ENCODE data around the gene ACADS.

The ACADS gene

DNA sequence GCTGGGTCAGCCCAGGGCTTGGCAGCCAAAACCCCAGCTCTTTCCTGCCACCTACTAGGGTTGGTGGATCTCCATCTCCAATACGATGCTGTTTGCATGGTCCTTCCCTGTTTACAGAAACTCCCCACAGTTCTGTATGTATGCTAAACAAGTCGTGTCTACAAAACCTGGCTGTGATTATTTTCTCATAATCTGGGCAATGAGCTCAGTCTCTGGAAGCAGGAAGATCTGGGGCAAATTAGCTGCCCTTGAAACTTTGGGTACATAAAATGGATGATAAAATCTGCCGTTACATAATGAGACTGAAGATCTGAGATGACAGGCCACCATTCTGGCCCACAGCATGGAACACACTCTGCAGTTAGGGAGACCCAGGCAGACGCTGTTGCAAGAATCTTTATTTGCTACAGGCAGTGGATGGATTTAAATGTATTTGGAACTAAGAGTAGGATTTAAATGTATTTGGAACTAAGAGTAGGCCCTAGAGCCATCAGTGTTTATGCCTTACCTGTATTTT, 31.7 kb downstream of the ACADS start:
- DNase-seq (ENCODE audit: low read depth), result no peak

DNA sequence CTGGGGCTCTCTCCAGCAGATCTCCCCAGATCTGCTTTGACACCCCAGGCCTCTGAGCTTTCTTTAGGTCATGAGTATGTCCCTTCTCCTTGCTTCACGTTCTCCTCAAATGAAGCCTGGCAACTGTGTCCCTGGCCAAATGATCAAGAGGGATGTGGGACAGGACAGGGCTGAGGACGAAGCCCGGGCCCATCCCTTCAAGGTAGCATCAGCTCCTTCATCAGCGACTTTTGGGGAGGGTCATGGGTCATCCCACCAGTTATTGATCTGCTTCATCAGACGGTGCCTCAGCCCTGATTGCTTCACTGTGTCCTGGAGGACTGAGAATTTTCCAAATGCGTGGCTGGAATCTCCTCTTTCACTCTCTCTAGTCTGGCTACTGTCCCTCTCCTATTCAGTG, 32.3 kb downstream of the ACADS start:
- no peak for DNase-seq (ENCODE audit: low read depth)

DNA sequence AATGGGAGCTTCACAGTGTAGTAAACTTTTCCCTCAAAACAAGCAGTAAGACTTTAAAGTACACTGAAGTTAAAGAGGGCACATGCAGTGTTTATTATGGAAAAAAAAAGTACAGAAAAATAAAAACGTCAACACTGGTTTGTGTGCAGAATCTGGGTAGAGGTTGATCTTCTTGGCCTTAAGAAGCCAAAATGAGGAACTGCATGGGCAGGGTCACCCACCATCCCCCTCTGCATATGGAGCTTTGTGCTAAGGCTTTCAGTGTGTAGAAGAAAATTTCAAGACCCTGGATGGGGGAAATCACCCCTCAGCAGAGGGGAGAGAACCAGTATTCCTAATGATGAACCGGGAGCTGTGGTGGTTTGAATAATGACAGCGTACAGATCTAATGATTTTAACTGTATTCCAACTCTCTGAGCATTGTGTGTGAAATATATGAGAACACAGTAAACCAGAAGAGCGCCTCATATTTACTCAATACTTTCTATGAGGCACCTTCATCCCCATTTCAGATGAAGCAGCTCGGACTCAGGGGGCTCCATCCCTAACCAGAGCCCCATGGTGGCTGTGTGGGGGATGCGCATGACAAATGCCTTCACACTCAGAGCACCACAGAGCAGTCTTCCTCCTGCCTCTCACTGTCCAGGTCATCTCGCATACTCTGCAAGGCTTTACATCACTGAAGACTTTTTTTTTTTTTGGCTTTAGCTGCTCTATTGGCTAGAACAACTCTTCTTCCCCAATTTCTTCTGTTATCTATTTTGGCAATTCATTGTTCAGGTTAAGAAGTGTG, 33.4 kb downstream of the ACADS start:
- no peak for DNase-seq (ENCODE audit: low read depth)

DNA sequence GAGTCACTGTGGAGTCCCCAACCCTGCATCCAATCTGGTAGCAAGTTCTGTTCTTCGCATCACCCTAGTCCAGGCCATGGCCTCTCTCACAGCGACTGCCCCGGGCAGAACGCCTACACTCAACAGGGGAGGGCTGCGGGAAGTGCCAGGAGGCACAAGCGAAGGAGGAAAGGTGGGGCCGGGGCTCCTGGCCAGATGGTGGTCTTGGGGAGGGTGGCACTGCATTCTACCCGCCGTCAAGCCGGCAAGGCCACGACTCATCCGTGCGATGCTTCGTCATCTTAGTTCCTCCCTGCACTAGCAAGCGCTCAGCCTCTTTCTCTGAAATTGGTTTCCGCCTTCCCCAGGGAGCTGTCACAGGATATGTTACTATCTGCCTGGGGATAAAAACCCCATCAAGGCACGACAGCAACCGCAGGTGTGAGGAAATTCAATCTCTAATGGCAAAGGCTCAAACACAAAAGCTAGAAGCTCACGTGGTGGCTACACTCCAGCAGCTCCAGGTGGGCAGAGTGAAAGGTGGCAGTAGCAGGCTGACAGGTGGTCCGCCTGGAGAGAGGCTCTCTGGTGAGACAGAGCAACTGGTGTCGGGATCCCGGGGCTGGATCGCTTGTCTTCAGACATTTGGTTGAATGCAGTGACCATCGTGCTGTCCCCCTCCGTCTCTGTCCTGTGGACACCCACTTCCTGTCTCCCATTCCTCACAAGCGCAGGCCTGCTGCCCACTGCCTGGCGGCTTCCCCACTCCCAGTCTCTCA, 34.1 kb downstream of the ACADS start:
- no peak for DNase-seq (ENCODE audit: low read depth)

DNA sequence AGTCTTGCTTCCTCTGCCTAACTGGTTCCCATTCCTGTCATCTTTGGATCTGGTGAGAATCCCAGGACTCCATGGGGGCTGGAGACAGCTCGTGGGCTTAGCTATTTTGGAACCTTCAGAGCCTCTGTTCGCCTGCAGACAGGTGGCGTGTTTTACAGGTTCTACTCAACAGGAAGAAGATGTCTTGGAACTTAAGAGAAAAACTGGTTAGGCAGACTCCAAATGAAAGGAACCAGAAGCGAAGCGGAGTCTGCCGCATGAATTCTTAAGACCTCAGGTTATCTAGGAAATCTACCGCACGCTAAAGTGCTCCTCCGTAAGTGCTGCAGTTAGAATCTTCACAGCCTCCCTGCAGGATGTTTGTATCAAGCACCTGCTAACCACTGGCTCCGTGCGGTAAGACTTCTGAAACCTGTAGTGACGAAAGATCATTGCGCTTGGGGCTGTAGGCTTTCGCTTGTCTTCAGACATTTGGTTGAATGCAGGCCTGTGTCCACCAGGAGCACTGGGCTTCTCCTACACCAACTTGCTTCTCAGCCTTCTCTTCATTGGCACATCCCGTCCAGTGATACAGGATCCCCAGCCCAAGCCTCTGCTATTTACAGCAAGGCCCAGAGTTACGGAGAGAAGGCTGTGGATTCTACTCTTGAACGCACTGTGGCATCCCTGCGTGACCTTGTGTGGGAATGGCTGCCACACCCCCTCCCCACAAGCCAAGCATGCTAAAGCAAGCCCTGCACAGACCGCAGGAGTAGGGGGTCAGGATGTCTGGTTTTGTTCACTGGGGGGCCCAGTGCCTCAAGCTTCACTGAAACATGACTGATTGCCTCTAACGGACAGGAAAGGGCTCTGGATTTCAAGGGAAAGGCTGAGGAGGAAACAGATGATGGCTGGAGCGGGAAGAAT, 35.0 kb downstream of the ACADS start:
- DNase-seq (ENCODE audit: low read depth), result no peak

DNA sequence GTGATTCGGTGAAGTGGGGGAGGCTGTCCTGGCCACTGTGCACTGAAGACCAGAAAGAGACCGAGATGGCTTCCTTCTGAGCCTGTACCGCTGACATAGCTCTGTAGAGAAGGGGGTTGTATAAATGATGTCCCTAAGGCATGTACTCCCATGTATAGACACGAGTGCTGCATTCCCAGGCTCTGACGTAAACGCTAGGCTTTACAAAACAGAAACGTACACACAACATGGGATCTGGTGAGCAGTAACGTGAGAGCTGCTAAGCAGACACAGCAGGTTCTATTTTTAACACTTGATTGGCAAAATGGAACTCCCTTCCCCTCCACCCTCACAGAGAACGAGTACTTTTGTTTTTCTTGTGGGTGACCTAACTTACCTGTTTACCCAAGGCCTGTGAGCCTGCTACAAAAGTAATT, 35.9 kb downstream of the ACADS start:
- DNase-seq (ENCODE audit: low read depth), result no peak

DNA sequence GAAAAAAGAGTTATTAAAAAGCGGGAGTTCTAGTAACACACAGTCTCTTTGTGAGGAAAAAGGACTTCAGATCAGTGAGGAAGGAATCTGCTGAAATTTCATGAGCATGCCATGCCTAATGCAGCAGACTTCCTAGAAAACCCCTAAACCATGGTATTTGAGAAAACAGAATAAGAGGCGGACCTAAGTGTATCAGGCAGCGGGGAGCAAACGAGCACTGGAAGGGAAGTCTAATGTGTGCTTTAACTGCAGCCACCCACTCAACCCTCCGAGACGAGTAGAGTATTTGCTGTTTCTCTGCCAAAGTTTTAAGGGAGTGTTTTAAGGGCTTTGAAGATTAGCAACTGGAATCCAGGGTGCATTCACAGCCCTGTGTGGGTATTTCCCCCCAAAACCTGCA, 36.5 kb downstream of the ACADS start:
- DNase-seq (ENCODE audit: low read depth), result no peak

DNA sequence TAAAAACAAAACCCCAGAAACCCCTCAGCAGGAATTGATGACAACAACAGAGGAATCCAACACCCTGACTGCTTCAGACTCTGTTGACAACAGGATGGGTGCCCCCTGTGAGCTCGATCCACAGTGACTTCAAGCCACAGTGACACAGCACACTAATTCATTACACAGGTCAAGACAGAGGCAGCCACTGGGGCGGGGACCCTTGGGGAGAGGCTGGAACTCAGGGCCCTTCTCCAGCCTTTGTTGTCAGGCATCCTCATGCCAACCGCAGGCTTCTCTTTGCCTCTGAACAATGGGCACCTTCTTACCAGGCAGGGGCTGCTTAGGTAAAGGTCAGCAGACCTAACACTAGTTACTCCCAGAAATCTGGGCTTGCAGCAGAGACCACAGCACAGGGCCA, 37.6 kb downstream of the ACADS start:
- no peak for DNase-seq (ENCODE audit: low read depth)

DNA sequence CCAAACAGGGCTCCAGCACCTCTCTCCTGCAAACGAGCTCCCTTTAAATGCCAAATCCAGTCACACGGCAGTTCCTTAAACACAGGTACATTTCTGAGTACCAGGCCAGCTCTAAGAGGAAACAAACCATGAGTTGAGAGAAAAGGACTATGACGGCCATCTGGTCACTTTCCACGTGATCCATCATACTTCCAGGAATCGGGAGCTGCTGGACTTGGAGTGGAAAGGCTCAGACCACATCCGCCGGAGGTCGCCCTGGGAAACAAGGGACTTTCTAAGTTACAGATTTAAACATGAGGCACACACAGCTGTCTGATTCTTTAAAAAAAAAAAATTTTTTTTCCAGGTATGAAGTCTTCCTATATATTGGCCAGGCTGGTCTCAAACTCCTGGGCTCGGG, 39.2 kb downstream of the ACADS start:
- DNase-seq (ENCODE audit: low read depth), result no peak

DNA sequence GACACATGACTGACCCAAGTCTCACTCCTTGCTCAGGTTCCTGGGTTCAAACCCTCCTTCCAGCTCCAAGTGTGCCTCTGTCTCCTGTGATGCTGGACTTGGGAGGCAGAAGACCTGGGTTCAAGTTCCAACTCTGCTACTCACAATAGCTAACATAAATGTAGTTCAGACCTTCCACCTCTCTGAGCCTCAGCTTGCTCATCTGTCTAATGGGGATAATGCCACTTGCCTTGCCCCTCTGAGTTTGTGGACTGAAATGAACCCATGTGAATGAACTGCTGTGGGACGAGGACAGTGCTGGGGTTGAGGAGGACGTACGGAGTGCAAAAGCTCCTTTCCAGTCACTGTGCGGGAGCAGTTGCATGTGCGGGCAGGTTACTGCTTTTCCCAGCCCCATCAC, 40.9 kb downstream of the ACADS start:
- no peak for DNase-seq (ENCODE audit: low read depth)

DNA sequence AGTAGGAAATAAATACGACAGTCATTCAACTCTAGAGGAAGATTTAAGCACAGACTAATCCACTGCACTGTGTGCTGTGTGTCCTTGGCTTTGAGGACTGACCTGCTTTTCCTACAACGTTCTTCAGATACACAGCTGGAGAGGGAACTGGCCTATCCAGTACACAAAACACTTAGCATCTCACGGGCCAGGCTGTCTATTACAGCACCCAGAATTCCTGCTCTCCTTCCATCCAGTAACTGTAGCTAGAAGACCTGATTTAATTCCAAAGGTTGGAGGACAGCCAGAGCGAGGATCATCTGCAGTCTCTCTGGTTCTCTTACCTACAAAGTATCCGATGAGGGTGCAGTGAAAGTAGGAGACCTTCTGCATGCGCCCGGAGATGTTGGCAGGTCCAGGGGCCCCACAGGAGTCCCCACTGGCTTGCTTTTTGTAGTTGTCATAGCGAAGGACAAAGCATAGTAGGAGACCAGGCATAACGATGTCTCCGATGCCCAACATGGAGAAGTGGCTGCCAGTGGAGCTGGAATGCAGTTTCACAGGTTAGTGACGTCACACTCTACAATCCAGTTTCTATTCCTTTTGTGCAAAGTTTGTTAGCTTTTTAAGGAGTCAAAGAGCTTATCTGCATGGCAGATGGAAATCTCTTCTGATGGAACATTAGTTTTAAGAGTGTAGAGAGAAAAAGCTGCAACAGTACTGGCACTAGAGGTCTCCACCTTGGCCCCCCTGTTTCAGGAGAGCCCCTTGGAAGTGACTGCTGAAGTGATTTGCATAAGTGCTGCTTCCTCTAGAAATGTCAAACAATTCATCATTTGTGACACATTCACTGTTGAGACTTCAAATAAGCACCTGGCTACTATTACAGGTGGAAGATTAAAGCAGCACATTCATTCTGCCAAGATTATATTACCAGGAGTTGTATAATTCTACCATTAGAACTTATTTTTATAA, 41.7 kb downstream of the ACADS start:
- no peak for DNase-seq (ENCODE audit: low read depth)

DNA sequence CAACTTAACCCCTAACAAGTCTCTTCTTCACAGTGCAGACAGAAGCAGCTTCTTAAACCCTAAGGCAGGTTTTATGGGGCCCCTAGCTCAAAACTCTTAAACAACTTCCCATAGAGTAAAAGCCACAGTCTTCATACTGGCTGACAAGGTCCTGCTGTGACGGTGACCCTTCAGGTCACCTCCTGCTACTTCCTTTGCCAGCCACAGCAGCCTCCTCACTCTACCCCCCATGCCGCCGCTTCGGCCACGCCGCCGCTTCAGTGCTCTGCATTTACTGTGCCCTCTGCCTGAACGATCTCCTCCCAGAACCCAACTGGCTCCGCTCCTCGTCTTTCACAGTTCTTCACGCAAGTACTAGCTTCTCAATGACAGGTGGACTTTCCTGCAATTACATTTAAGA, 45.5 kb downstream of the ACADS start:
- no peak for DNase-seq (ENCODE audit: low read depth)

DNA sequence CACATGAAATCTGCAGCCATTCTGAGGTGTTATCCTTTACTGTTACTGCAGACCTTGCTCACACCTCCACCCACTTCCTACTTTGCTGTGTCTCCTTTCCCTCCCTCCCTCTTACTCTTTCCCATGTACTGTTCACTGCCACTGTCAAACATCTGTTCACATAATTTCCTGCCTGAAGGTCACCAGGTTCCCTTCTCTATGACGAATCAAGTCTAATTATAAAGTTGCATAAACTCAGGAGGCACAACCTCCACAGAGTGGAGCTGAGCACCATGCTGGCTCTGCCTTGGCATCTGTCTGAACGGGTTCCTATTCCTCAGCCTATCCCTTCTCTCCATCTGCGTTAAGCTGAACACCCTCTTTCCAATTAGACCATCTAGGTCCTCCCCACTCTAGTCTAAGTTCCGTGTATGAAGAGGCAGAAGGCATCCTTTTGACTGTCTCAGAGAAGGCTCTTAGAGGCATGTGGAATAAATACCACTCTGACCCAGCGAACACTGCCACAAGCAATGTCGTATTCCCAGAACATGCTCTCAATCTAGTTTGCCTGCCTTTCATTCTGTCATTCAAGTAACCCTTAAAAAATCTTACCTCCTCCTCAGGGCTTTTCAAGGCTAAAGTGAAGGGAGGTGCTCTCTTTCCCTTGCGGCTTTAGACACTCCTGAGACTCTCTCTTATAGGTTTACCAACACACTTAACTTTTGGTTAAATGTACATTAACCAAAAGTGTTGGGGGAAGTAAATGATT, 48.7 kb downstream of the ACADS start:
- DNase-seq (ENCODE audit: low read depth), result no peak

DNA sequence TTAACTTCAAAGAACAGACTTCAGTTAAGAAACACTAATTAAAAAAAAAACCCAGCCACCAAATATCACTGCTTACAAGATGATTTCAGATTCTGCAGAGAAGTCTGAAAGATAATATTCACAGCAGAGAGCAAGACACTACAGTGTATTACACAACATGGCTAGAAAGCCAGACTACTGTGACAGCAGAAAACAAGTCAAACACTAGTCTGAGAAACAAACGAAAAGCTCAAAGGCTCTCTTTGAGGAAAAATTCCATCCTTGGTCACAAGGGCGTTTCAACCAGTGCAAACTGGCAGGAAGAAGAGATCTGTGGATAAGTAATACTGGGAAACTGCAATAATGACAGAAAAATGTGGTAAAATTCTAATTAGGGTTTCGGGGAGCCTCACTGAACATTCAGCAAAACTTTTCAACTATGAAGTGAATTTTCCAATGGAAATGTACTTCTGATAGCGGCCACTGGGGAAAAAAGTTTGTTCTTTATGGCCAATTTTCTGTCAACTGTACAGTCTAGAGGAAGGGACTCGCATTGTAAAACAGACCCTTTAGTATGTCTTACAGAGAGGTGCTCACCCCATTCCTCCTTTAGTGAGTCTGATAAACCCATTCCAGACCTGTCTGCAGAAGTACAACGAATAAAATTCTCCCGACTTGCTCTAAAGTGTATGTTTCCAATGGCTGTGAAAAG, 50.4 kb downstream of the ACADS start:
- DNase-seq (ENCODE audit: low read depth), result no peak

DNA sequence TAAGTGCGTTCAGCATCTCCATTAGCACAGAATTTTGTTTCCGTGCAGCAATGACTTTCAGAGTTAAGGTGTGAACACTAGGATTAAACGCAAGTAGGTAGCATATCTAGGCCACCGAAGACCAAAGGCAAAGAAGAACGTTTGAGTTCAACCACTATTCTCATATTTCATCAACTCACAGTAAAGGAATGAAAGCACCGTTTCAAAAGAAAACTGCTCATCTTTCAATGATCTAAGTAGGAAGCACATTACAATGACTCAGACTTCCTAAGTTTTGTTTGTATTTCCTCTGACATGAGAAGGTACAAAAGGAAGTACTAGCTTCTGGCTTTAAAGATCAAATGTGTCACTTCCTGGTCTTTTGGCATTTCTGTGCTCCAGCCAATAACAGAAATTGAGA, 57.6 kb downstream of the ACADS start:
- no peak for DNase-seq (ENCODE audit: low read depth)

DNA sequence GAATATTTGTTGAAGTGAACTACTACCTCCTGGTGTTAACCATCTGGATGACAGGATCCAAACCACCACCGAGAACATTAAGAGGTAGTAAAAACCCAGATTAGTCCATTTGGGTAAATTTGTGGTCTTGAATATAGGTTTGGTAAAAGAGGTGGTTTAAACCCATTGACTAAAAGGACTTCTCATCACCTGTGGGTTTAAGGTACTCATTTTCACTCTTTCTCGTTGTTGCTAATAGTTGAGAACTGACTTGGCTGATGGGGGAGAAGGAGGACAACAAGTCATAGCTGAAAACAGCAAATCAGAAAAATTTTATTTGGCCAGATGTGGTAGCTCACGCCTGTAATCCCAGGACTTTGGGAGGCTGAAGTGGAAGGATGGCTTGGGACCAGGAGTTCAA, 59.2 kb downstream of the ACADS start:
- DNase-seq (ENCODE audit: low read depth), result no peak

DNA sequence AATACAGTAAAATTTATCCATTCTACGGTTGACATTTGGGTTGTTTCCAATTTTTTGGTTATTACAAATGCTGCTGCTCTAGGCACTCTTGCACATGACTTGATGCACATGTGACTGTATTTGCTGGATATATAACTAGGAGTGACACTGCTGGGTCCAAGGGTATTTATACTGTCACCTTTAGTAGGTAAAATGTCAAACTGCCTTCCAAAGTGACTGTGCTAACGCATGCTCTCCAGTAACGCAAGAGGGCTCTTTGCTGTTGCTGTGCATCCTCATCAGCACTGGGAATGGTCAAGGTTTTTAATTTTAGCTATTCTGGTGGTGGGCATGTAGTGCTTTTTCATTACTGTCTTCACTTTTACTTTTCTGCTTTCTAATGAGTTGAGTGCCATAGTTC, 62.3 kb downstream of the ACADS start:
- no peak for DNase-seq (ENCODE audit: low read depth)
